ENCODE results near the gene ARHGAP32.

DNA sequence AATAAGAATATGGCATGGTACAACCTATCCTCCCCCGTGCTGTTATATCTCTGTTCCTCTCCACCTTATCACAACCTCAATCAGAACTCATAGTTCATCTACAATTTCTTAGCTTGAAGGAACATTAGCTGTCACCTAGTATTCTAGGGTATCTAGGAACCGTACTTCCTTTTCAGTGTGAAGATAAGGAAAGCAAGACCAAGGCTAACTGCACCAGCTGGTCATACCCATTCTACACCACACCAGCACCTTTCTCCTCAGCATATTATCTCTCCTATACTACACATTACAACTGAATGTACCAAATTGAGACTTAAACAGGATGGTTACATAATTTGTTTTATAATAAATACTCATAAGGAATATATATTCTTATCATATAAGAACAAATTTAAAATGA, 73.1 kb downstream of the ARHGAP32 start:
- TF ChIP-seq POLR2A (IDR thresholded peaks at IDR 0.05; ENCODE audit: low read length) (no peak), GATA1 (IDR thresholded peaks at IDR 0.05; ENCODE audit: low read depth, low read length) (no peak)

All from erythroblast (primary cell).